ENCODE data around the gene SMYD2. TPM values are rescaled to one million over a fixed set of nuclear protein-coding genes. Genes with fewer than 3 reads are reported as not detected.

Gene SMYD2
- total RNA-seq, 1 donor from 2014 or later: 18.2 TPM

DNA sequence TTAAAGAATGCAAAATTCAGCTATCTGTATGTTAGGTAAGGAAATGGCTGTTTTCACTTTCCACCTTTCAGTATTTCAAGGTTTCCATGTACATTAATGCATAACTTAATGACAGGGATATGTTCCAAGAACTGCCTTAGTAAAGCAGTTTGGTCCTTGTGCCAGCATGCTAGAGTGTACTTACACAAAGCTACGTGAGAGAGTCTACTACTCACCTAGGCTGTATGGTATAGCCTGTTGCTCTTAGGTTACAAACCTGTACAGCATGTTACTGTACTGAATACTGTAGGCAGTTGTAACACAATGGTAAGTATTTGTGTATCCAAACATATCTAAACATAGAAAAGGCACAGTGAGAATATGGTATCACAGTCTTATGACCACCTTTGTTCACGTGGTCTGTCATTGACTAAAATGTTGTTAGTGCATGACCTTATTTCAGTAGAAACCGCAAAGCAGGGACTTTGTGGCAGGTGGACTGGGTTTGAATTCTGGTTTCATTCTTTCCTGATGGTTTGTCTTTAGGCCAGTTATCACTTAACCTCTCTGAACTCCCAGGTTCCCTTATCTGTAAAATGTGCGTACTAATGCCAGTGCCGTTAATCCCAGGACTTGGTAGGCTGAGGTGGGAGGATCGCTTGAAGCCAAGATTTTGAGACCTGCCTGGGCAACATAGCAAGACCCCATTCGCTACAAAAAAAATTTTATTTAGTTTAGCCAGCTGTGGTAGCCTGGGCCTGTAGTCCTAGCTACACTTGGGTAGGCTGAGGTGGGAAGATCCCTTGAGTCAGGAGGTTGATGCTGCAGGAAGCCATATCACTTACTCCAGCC, 4.9 kb downstream of the SMYD2 start:
- TF ChIP-seq POLR2AphosphoS5 (IDR thresholded peaks at IDR 0.05; ENCODE audit: insufficient read depth in 1 of 2, low read depth in 1 of 2) (no peak), POLR2A (IDR thresholded peaks at IDR 0.05) (no peak)
- TF ChIP-seq, protein P1, sequence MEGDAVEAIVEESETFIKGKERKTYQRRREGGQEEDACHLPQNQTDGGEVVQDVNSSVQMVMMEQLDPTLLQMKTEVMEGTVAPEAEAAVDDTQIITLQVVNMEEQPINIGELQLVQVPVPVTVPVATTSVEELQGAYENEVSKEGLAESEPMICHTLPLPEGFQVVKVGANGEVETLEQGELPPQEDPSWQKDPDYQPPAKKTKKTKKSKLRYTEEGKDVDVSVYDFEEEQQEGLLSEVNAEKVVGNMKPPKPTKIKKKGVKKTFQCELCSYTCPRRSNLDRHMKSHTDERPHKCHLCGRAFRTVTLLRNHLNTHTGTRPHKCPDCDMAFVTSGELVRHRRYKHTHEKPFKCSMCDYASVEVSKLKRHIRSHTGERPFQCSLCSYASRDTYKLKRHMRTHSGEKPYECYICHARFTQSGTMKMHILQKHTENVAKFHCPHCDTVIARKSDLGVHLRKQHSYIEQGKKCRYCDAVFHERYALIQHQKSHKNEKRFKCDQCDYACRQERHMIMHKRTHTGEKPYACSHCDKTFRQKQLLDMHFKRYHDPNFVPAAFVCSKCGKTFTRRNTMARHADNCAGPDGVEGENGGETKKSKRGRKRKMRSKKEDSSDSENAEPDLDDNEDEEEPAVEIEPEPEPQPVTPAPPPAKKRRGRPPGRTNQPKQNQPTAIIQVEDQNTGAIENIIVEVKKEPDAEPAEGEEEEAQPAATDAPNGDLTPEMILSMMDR (IDR thresholded peaks at IDR 0.05): no peak
- Histone ChIP-seq H3K4me1 (peaks cover 14% of the 10 kb centered on the region), H3K4me3 (no peak overlapping the region), H3K36me3 (no peaks in the 10 kb centered on the region), H3K27ac (no peak overlapping the region), H3K27me3 (no peaks in the 10 kb centered on the region), H3K9me3 (no peaks in the 10 kb centered on the region)
- intact Hi-C loops (cut with DNase I): loop anchor here (10.0 kb wide), 1 partner anchor 269 kb away; the partner anchor contains the start of gene PTPN14
- no peak for DNase-seq (ENCODE audit: extremely low spot score in 2 of 2)

DNA sequence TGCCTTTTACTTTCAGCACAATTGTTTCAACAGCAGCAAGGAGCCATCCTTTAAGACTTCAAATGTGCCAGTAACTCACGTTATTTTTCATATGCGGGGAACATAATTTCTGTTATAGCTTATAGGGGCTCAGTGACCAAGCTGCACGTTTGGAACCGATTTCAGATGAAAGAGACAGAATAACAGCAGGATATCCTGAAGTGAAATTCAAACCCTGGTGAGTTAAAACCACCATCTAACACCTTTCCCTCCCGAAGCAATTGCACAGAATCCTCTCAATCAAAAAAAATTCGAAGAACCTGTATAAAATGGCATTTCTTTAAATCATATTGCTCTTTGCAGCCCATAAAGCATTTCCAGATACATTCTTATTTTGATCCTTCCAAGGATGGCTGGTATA, 6.9 kb downstream of the SMYD2 start:
- no peak for DNase-seq (ENCODE audit: extremely low spot score in 2 of 2)
- H3K36me3 ChIP-seq: no peaks in the 10 kb centered on the region
- TF ChIP-seq, protein P1 (IDR thresholded peaks at IDR 0.05): no peak
- no peak overlapping the region for H3K27ac ChIP-seq
- H3K4me1 ChIP-seq: peaks cover 5% of the 10 kb centered on the region
- no peak overlapping the region for H3K4me3 ChIP-seq
- H3K9me3 ChIP-seq: no peaks in the 10 kb centered on the region
- intact Hi-C loops (cut with DNase I): loop anchor here (10.0 kb wide), 1 partner anchor 267 kb away; the partner anchor contains the start of gene PTPN14
- no peaks in the 10 kb centered on the region for H3K27me3 ChIP-seq

DNA sequence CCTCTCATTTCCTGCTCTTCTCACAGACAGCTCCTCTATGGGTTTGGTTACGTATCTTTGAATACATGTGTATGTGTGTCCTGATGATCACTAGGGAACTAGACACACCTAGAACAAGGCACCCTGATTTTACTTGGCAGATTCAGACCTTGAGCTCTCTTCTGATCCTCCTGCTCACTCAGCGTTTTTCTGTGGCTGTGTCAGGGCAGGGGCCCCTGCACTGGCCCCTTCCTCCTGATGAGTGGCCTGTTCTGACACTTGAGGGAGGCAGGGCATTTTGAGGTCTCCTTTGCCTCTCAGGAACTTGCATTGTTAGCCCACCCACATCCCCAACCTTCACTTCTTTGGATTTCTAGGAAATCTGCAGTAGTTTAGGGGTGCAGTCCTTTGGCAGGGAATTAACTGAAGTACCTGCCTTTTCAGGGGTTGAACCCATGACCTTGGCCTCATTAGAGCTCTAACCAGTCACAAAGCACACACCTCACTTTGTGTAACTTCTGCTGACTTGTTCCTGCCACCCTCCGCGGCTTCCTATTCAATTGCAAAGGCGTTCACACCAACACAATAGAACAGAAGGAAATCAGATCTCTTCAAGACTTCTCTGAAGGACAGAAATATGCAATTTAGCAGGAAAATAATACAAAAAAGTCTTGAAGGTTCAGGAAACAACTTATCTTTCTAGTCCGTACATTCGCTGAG, 8.8 kb downstream of the SMYD2 start:
- no peak overlapping the region for H3K27ac ChIP-seq
- H3K27me3 ChIP-seq: no peaks in the 10 kb centered on the region
- H3K4me1 ChIP-seq: peaks cover 5% of the 10 kb centered on the region
- no peaks in the 10 kb centered on the region for H3K9me3 ChIP-seq
- intact Hi-C loops (cut with DNase I): loop anchor here (10.0 kb wide), 1 partner anchor 265 kb away; the partner anchor contains the start of gene PTPN14
- no peaks in the 10 kb centered on the region for H3K36me3 ChIP-seq
- TF ChIP-seq, protein P1 (IDR thresholded peaks at IDR 0.05): no peak
- TF ChIP-seq POLR2AphosphoS5 (IDR thresholded peaks at IDR 0.05; ENCODE audit: insufficient read depth in 1 of 2, low read depth in 1 of 2) (no peak), POLR2A (IDR thresholded peaks at IDR 0.05) (no peak)
- H3K4me3 ChIP-seq: no peak overlapping the region
- no peak for DNase-seq (ENCODE audit: extremely low spot score in 2 of 2)

DNA sequence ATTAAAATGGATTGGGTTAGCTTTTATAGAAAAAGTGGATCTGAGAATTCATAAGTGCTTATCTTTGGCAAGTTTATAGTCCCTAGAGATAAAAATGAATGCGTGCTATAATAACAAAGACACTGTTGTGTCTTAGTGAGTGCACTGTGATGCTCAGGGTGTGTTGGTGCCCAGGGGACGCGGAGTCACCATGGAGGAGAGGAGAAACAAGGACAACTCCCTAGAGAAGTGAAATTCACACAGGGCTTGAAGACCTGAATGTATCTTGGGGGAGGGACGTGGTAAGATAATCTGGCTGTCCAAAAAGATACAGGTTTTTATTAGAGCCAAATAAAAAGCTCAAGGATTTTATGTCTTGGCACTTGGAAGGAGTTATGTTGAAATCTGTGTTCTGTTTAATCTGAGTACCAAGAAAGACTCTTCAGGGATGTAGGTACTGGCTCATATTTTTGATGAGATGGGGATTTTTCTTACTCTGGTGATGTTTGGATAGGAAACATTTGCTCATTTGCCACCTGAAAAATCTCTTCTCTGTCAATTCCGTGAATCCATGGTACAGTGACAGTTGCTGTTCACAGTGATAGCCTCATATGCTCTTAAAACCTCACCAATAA, 9.6 kb downstream of the SMYD2 start:
- H3K4me1 ChIP-seq: no peaks in the 10 kb centered on the region
- intact Hi-C loops (cut with DNase I): no loop called here

More for the DNA sequence above, 9.6 kb downstream of the SMYD2 start:
- Histone ChIP-seq H3K27ac (no peak overlapping the region), H3K27me3 (no peaks in the 10 kb centered on the region), H3K4me3 (no peak overlapping the region), H3K36me3 (no peaks in the 10 kb centered on the region), H3K9me3 (no peaks in the 10 kb centered on the region)
- no peak for DNase-seq (ENCODE audit: extremely low spot score in 2 of 2)
- TF ChIP-seq POLR2A (IDR thresholded peaks at IDR 0.05): no peak
- TF ChIP-seq, protein P1 (IDR thresholded peaks at IDR 0.05): no peak
- no peak for TF ChIP-seq POLR2AphosphoS5 (IDR thresholded peaks at IDR 0.05; ENCODE audit: insufficient read depth in 1 of 2, low read depth in 1 of 2)
